M059J (cell line): ENCODE results near the gene C4A. TPM values are rescaled to one million over a fixed set of nuclear protein-coding genes. Genes with fewer than 3 reads are reported as not detected.
"Not testable (repeated sequence)": the region's sequence is repeated elsewhere in the genome, so short reads cannot be mapped to it uniquely, and the experiment has no call there.

Experiments used
- DNase-seq: peaks from one replicate; pipeline ENCODE4 v3.0.0-alpha.2; 2012; ENCODE audit warnings: low read depth
- total RNA-seq: library from RNA; depleted of rRNA; stranded (reverse); fragments of >200 nt; shearing (Covaris generic); gene quantifications from 2 replicates; pipeline ENCODE4 v1.2.3, GENCODE V29; 2014

The C4A gene
- total RNA-seq, 1 experiment from 2014 or later = 4.1 TPM

- not testable (repeated sequence) for DNase-seq
These were observed 46.8 kb downstream of the C4A start for GRCh38 chr6:32028631-32029030.

- DNase-seq = not testable (repeated sequence)
These were observed 47.7 kb downstream of the C4A start for GRCh38 chr6:32029553-32029952.

GRCh38 chr6:32035283-32036013, 53.6 kb downstream of the C4A start:
- not testable (repeated sequence) for DNase-seq

- not testable (repeated sequence) for DNase-seq
These were observed 55.3 kb downstream of the C4A start for GRCh38 chr6:32037136-32037535.

- not testable (repeated sequence) for DNase-seq
These were observed 56.0 kb downstream of the C4A start, which contains the start of gene CYP21A2 for GRCh38 chr6:32037598-32038524. CYP21A2 (plus strand) TSS chr6:32038415; CDS start chr6:32038423, 8 bp downstream.

GRCh38 chr6:32038878-32039277, 57.0 kb downstream of the C4A start:
- not testable (repeated sequence) for DNase-seq

- not testable (repeated sequence) for DNase-seq
These were observed 57.7 kb downstream of the C4A start for GRCh38 chr6:32039321-32040274.

- DNase-seq = not testable (repeated sequence)
These were observed 58.6 kb downstream of the C4A start for GRCh38 chr6:32040299-32041049.

- not testable (repeated sequence) for DNase-seq
These were observed 59.1 kb downstream of the C4A start for GRCh38 chr6:32041050-32041321.

GRCh38 chr6:32041385-32041784, 59.5 kb downstream of the C4A start:
- DNase-seq = not testable (repeated sequence)

- not testable (repeated sequence) for DNase-seq
These were observed 60.4 kb downstream of the C4A start for GRCh38 chr6:32042276-32042675.

- DNase-seq = not testable (repeated sequence)
These were observed 61.9 kb downstream of the C4A start for GRCh38 chr6:32043589-32044380.

GRCh38 chr6:32044916-32045315, 63.1 kb downstream of the C4A start:
- DNase-seq = not testable (repeated sequence)

GRCh38 chr6:32045811-32046449, 64.1 kb downstream of the C4A start:
- no peak for DNase-seq

GRCh38 chr6:32046450-32047083, 64.7 kb downstream of the C4A start:
- DNase-seq = peak; percentile 72

- peak; percentile 77 for DNase-seq
These were observed 65.2 kb downstream of the C4A start for GRCh38 chr6:32047084-32047478.

GRCh38 chr6:32047539-32047854, 65.6 kb downstream of the C4A start:
- DNase-seq = no peak

- DNase-seq = peak; percentile 62
These were observed 66.3 kb downstream of the C4A start for GRCh38 chr6:32047855-32048766.
